SH-SY5Y (cell line): ENCODE results near the gene ADGRL3.

Experiments used
- GATA2 ChIP-seq: IDR thresholded peaks from 2 replicates; pipeline ENCODE4 v1.6.1; 2011; ENCODE audit warnings: mild to moderate bottlenecking, low read depth, low read length
- GATA3 ChIP-seq: IDR thresholded peaks from 2 replicates; pipeline ENCODE4 v1.6.1; 2011; ENCODE audit warnings: low read depth, mild to moderate bottlenecking, low read length, moderate library complexity

- TF ChIP-seq GATA3 (no peak), GATA2 (no peak)
Measured at GRCh38 chr4:61532336-61533000, 332.3 kb downstream of the ADGRL3 start.
